Measurements from ENCODE around the gene ATF6B. TPM values are rescaled to one million over a fixed set of nuclear protein-coding genes. Genes with fewer than 3 reads are reported as not detected.
A peak's percentile ranks its signal among the peaks of the same experiment; 100 is the strongest.

ATF6B gene
- total RNA-seq, 1 experiment from 2014 or later = 45.3 TPM

DNA sequence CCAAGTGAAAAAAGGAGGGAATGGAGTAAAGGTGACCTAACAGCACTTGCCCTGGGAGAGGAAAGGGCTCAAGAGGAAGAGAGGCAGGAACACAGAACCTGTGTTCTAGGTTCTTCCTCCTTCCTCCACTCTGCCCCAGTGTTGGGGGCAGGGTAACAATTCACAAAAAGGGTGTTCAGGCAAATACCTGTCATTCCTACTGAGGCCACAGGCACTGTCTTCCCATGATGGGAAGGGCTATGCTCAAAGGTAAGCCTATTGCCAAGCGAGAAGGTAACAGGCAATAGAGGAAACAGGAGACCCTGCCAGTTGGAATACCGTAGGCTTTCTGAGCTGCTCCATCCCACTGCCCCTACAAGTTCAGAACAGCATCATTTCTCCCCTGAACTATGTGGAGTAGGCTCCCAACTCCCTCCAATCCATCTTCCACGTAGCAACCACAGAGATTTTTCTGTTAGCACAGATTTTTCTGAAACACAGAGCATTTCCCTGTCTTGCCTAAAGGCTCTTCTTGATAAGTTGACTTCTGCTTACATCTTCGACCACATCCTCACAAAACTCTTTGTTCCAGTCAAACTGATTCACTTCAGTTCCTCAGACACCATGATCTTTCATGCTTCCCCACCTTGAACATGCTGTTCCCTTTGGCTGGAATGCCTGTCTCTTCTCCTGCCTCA is 45.1 kb upstream of the ATF6B start:
- no peaks in the 10 kb centered on the region for H3K27me3 ChIP-seq (ENCODE audit: insufficient read depth, low read length)
- H2AFZ ChIP-seq (ENCODE audit: low read length) = no peak overlapping the region
- H3K56ac ChIP-seq (ENCODE audit: insufficient read length, low read depth, low read length) = no peak overlapping the region
- no peak overlapping the region for H3K14ac ChIP-seq (ENCODE audit: insufficient read depth, low read length)
- H3K23ac ChIP-seq (ENCODE audit: insufficient read length, low read depth, low read length) = no peak overlapping the region
- H3K9ac ChIP-seq (ENCODE audit: extremely low read depth, insufficient read length, low read length) = peak overlapping the region; percentile 49
- DNase-seq = no peak
- TF ChIP-seq, protein P1, sequence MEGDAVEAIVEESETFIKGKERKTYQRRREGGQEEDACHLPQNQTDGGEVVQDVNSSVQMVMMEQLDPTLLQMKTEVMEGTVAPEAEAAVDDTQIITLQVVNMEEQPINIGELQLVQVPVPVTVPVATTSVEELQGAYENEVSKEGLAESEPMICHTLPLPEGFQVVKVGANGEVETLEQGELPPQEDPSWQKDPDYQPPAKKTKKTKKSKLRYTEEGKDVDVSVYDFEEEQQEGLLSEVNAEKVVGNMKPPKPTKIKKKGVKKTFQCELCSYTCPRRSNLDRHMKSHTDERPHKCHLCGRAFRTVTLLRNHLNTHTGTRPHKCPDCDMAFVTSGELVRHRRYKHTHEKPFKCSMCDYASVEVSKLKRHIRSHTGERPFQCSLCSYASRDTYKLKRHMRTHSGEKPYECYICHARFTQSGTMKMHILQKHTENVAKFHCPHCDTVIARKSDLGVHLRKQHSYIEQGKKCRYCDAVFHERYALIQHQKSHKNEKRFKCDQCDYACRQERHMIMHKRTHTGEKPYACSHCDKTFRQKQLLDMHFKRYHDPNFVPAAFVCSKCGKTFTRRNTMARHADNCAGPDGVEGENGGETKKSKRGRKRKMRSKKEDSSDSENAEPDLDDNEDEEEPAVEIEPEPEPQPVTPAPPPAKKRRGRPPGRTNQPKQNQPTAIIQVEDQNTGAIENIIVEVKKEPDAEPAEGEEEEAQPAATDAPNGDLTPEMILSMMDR (conservative IDR thresholded peaks at IDR 0.05) = no peak
- no peak overlapping the region for H3K4ac ChIP-seq (ENCODE audit: low read depth, low read length)
- Mint-ChIP-seq H3K9me3 (no peaks in the 10 kb centered on the region), H3K4me1 (peaks cover 27 to 39% of the 10 kb centered on the region in 2 experiments), H3K36me3 (ENCODE audit: insufficient read depth in 1 of 3, low read depth in 3 of 3) (peaks cover 29 to 39% (median 37%) of the 10 kb centered on the region in 3 experiments; a peak in 6 of 7 replicates), H3K4me3 (peak overlapping the region; percentile 2 to 11; a peak in 2 of 5 replicates), H3K27ac (no peak overlapping the region; a peak in 2 of 7 replicates), H3K27me3 (ENCODE audit: low read depth) (no peaks in the 10 kb centered on the region)
- peaks cover 2% of the 10 kb centered on the region for H4K20me1 ChIP-seq (ENCODE audit: control insufficient read depth, insufficient read depth, insufficient read length)
- no peak overlapping the region for H2BK120ac ChIP-seq (ENCODE audit: low read depth, low read length, poor library complexity, severe bottlenecking)
- no peaks in the 10 kb centered on the region for H3K79me1 ChIP-seq (ENCODE audit: insufficient read depth, low read depth, low read length, poor library complexity, severe bottlenecking)
- no peak overlapping the region for H2BK12ac ChIP-seq (ENCODE audit: insufficient read length, low read depth, low read length)
- H2BK20ac ChIP-seq (ENCODE audit: low read depth, low read length, poor library complexity, severe bottlenecking) = no peak overlapping the region
- peaks cover 7% of the 10 kb centered on the region for H3K4me1 ChIP-seq (ENCODE audit: insufficient read depth, low read length)
- H3T11ph ChIP-seq (ENCODE audit: low read length) = no peak overlapping the region
- peaks cover 17% of the 10 kb centered on the region for H3K23me2 ChIP-seq (ENCODE audit: insufficient read length, low read depth, low read length, poor library complexity, severe bottlenecking)
- no peak overlapping the region for H3K4me2 ChIP-seq (ENCODE audit: insufficient read depth, insufficient read length, low read length)
- no peak overlapping the region for H3K18ac ChIP-seq (ENCODE audit: insufficient read length, low read depth, low read length)
- no peak overlapping the region for H2BK5ac ChIP-seq (ENCODE audit: insufficient read length, low read length)
- H3K79me2 ChIP-seq (ENCODE audit: insufficient read depth, low read length) = peaks cover 15% of the 10 kb centered on the region; the same call in 1 of the 2 replicates
- H2AK5ac ChIP-seq (ENCODE audit: insufficient read length, low read length) = no peak overlapping the region
- H3K9me3 ChIP-seq (ENCODE audit: control insufficient read depth, low read depth, low read length) = no peaks in the 10 kb centered on the region
- no peak overlapping the region for H2BK15ac ChIP-seq (ENCODE audit: low read depth, low read length)
- WGBS (ENCODE audit: extremely low coverage, insufficient read length, low lambda C conversion rate) = no CpG with 5 or more reads among the region's 4 CpGs
- no peak overlapping the region for H3K27ac ChIP-seq (ENCODE audit: insufficient read length, low read depth, low read length)
- no peak overlapping the region for H4K5ac ChIP-seq (ENCODE audit: insufficient read length, low read depth, low read length)
- H4K91ac ChIP-seq (ENCODE audit: insufficient read length, low read depth, low read length) = no peak overlapping the region
- no peak overlapping the region for H4K8ac ChIP-seq (replicated peaks; ENCODE audit: insufficient read length, low read depth, low read length)

All from H9 (cell line).